Brain pericyte (primary cell): ENCODE data around the gene CD55.

Experiments used
- DNase-seq: peaks from one replicate; pipeline ENCODE4 v3.0.0-alpha.2; 2012; ENCODE audit warnings: low read depth, low spot score

Gene CD55

DNA sequence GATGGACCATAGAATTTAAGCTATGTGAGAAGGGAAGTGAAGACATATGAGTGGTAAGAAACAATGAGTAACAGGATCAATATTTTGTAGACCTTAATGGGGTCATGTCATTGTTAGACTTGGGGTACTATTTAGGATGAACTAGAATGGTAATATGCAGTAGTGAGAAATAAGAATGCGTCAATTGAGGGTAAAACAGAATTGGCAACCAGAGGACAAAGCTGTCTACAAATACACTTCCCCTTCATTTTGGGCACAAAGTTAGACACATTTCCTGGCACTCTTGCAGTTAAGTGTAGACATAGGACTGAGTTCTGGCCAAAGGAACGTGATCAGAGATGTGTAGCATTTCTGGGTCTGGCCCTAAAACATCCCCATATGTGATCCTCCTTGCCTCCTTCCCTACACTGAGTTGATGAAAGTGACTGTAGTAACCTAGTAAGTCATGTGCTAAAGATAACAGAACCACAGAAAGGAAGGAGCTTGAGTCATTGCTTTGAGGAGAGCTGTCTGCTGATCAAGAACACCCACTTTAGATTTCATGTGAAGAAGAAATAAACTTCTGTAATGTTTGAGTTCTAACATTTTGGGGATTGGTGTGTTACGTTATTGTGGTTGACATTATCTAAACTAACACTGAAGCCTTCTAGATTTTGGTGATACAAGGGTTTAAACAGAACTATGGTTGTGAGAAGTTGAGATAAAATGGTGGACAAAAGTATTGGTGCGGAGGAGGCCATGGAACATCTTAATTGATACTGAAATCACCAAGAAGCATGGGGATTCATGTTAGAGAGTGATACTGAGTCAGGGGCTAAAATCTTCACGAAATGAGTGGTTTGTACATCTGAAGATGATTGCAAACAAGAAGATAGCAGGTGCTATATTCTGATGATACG lies 41.7 kb downstream of the CD55 start:
- DNase-seq: no peak

DNA sequence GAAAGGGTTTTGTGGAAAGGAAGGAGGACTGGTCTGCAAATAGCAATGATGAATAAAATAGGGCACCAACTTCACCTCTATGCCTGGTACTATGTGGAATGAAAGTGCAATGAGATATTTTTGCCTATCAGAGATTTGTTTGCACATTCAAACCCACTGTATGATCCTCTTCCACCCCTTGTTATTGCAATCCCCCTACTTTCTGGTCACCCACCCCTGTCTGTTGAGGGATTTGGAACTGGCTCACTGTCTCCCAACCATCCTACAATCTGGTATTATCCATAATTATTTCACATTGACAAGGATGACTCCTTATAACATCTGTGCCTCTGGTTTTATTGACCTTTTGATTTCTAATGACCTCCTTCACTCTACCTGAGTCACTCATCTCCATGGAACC lies 42.4 kb downstream of the CD55 start:
- DNase-seq: no peak

DNA sequence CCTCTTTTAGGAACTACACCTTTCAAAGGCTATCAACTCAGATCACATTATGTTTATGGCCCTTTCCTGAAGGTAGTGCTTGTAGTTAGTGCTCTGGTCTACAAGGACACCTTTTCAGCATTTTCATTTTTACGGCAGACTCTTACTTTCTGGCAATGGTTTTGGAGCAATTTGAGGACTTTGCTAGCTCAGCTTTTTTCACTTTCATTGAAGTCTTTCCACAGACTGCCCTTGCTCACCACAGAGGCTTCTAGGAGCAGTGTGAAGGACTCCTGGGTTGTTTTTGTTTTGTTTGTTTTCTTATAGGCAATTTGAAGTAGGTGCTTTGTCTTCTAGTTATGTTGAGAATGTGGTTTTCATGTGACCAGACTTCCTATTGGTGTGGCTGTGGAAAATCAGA lies 43.1 kb downstream of the CD55 start:
- no peak for DNase-seq

DNA sequence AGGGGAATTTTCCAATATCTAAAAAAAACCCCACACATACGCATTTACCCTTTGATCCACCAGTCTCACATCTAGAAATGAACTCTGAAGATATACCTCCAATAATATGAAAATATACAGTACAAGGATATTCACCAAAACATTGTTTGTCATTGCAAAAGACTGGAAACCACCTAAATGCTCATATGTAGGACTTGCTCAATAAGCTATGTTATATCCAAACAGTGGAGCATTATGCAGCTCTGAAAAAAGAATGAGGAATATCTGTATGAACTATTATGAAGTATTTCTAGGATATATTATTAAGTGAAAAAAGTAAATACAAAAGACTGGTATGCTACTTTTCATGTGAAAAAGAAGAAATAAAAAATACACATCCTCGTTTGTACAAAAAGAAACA lies 43.6 kb downstream of the CD55 start:
- DNase-seq: no peak

DNA sequence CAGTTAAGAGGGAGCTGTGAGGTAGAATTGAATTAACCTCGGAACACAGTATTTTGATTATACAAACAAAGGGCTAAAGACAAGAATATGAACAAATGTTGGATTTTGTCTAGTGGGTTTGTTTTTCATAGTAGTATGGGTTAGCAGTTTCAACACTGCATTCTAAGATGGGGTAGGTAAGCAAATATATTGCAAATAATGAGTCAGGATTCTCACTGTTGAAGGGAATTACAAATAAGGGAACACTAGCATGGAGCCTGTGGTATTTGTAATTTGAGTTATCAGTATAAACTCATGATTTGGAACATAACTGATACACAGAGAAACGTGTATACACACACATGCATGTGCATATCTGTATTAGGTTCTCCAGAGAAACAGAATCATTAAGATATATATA lies 44.5 kb downstream of the CD55 start:
- DNase-seq: no peak

DNA sequence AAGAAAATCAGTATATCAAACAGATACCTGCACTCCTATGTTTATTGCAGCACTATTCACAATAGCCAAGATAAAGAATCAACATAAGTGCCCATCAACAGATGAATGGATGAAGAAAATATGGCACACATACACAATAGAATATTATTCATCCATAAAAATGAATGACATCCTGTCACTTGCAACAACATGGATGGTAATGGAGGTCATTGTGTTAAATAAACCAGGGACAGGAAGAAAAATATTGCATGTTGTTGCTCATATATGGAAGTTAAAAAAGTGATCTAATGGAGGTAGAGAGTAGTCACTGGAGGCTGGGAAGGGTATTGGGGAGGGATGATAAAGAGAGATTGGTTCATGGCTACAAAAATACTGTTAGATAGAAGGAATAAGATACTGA lies 67.2 kb downstream of the CD55 start:
- no peak for DNase-seq

DNA sequence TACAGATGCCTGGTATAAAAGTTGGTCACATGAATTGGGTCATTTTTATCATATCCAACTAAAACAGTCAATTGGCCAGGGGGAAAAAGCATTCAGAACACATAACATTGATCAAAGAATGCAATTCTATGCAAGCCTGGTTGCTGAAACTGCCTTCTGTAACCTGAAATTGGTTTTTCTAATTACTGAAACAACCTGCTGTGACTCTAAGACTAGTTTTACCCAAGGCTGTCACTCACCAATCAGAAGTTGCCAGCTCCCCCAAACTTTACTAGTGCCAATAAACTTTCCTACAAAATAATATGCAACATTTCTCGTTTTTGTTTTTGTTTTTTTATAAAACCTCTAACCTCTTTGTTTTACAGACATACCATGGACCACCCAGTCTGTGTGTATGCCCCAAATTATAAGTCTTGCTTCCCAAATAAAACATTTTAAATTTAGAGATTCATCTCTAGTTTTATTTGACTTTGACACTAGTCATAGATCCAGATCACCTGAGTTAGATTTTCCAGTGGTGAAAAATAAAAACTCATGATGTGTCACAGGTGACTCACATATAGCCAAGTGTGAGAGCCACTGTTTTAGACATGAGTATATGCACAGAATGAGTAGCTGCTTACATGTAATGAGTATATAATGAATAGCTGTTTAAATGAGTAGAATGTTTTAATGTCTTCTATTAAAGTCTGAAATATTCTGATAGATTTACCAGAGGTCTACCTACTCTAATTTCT lies 68.4 kb downstream of the CD55 start:
- no peak for DNase-seq

DNA sequence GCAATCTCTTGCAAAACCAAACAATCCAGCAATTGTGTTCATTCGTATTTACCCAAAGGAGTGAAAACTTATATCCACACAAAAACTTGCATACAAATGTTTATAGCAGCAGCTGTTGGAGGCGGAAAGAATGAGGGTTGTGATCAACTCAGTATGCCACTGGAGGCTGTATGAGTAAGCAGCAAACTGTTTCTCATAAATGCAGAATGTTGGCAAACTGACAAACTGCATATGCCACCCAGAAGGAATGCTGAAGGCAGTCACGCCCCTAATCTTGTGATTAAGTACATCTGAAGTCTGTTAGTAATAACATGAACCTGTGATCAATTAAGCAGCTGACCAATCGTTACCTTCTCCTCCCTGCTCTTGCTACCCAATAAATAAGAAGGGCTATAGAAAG lies 72.1 kb downstream of the CD55 start:
- DNase-seq: peak; percentile 38

DNA sequence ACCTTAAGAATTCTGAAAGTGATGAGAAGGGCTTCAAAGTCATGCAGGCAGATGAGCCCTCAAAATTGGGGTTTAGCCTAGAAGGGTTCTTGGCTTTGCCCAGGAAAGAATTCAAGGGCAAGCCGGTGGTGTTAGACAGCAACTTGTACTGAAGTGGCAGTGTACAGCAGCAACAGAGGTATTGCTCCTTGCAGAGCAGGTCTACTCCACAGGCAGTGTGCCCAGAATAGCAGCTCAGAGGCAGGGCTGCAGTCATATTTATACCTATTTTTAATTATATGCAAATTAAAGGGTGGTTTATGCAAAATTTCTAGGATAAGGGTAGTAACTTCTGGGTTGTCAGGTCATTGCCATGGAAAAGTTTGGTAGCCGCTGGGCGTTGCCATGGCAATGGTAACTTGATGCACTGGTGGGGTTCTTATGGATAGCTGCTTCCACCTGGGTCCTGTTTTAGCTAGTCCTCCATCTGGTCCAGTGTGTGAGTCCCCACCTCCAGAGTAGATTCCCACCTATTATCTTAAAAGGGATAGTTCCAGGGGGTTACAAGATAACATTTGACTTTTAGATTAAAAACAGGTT lies 74.8 kb downstream of the CD55 start:
- no peak for DNase-seq

DNA sequence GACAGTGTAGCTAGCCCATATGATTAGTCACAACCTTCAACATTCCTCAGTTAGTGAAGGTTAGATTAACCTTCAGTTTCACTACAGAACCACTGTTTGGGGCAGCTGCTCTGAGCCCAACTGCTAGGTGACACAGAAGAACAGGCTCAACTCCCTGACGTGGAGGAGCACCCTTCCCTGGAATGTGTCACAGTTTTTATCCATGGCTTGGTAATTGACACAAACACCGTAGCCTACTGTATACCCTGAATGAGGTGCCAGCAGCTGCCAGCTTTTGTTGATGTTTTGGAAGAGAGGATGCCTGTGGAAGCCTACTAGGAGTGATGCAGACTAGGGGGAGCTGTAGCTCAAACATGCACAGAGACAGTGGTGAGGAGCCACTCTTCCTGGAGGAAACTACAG lies 76.0 kb downstream of the CD55 start:
- DNase-seq: no peak

DNA sequence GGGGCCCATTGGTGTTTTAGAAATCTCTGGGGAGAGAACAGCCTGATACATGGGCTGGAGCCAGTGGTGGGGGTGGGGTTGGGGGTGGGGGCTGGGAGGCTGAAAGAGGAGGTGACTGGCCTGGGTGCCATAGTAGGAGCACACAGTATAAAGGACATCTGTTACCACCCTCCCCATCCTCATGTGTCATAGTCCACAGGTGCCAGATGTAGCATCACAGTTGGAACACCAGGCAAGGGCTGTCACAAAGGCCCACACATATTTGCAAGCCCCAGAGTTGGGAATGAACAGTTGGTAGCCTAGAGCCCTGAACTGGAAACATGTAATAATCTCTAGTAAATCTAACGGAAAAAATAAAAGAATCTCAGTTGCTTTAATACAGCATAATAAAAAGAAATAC lies 77.5 kb downstream of the CD55 start:
- DNase-seq: no peak

DNA sequence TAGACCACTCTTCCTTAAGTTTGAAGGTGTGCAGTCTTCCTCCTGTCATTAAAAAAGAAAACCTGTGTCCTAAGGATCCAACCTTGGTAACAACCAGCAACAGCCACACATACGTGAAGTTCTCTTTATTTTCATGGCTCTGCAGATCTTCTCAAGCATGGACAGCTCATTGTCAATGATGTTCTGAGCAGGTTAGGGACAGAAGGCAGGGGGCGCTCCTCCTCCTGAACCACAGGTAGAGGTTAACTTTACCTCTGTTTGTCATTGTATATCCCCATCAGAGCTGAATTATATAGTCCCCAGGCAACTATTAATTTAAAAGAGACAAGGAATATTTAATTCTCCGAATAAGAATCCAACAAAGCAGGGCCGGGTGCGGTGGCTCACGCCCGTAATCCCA lies 80.1 kb downstream of the CD55 start:
- DNase-seq: no peak

DNA sequence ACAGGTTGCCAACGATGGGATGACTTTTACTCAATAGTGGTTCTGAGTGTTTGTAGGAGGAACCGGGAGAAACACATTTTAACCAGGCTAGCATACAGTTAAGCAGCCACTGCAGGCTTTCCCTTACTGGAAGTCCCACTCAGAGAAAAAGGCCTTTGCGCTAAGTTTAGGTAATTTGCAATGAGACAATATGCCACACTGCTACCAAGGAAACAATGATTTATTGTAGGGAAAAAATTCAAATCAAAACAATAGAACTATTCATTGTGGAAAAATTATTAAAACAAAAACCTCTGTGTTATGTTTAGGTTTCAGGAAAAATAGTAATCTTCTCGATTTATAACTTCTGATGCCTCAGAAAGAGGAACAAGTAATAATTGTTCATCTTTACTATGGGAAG lies 81.3 kb downstream of the CD55 start:
- DNase-seq: no peak

DNA sequence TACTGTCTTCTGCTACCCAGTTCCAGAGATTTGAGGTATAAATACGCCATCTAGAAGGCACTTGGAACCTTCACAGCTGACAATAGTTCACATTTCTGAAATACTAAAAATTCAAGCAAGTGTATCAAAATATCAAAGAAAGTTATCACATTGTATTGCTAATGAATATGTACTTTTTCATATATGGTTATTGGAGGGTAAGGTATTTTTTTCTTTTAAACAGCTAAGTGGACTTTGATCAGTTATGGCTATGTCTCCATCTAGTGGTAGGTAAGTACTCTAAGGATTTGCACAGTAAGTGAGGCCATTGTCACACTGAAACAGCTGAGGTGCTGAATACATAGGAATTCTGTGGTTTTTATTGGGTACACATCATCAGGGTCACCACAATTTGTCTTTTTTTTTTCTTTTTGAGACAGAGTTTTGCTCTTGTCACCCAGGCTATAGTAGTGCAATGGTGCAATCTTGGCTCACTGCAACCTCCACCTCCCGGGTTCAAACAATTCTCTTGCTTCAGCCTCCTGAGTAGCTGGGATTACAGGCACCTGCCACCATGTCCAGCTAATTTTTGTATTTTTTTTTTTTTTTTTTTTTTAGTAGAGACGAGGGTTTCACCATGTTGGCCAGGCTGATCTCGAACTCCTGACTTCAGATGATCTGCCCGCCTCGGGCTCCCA lies 83.5 kb downstream of the CD55 start:
- peak; percentile 30 for DNase-seq

DNA sequence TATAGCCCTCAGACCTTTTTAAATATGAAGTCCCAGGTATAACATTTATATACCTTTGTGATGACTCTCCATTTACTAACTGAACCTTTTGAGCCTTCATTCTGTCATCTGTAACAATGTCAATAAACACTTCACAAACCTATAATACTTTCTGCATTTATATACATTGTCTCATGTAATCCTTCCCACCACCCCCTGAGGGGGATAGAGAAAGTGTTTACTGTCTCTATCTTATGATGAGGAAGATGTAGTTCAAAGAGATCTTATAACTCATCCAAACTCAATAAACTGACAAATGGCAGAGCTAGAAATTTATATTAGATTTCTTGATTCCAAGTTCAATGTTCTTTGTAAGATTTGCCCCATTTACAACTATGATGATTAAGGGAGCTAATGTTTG lies 84.3 kb downstream of the CD55 start:
- DNase-seq: no peak

DNA sequence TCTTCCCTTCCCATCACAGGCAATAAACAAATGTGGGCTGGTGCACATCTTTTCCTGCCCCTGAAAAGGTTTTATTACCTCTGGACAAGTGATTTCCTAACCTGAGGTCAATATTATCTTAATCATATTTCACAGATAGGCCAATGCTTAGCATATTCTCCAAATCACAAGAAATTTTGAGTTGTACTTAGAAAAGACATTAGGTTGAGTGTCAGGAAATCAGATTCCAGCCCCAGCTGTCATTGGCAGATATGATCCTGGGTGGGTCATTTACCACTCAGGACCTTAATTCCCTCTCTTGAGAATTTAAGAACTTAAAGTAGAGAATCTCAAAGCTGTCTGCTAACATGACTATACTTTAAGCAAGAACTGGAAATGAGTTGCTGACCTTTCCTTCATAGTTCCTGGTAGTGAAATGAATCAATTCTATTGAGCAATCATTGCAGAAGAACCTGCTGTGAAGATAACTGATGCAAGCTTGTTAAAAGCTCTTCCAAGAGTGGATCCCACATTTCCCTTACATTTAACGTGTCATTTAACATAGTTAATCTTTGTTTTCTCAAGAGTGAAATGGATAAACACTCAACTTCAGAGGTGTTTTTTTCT lies 86.3 kb downstream of the CD55 start:
- no peak for DNase-seq
